Loucy (cell line): ENCODE data around the gene KCNN2.

ENCODE experiments used
- H2AFZ ChIP-seq: fragments of 200-600 bp; sonication (generic); 2 replicates; pipeline ENCODE4 v1.6.0; 2016; ENCODE audit warnings: antibody characterized with exemption, mild to moderate bottlenecking, low read length, moderate library complexity
- H3F3A ChIP-seq: fragments of 200-600 bp; 2 replicates; pipeline ENCODE4 v1.6.0; 2016; ENCODE audit warnings: antibody characterized with exemption, low read depth, mild to moderate bottlenecking
- H3K27me3 ChIP-seq: fragments of 200-600 bp; sonication (generic); 2 replicates; pipeline ENCODE4 v1.6.1; 2014; ENCODE audit warnings: low read length, mild to moderate bottlenecking; ENCODE audit not compliant: insufficient read depth, poor library complexity, severe bottlenecking
- H3K36me3 ChIP-seq: fragments of 200-600 bp; sonication (generic); 2 replicates; pipeline ENCODE4 v1.6.1; 2016; ENCODE audit warnings: low read length; ENCODE audit not compliant: insufficient read depth
- H3K4me1 ChIP-seq: fragments of 200-600 bp; sonication (generic); 2 replicates; pipeline ENCODE4 v1.5.1; 2014; ENCODE audit warnings: low read length, mild to moderate bottlenecking; ENCODE audit not compliant: insufficient read depth, poor library complexity, severe bottlenecking
- H3K4me2 ChIP-seq: fragments of 200-600 bp; sonication (generic); 2 replicates; pipeline ENCODE4 v1.6.0; 2014; ENCODE audit warnings: antibody characterized with exemption, low read length, low read depth, mild to moderate bottlenecking; ENCODE audit not compliant: poor library complexity, severe bottlenecking
- H3K4me3 ChIP-seq: fragments of 200-600 bp; sonication (generic); 2 replicates; pipeline ENCODE4 v1.5.1; 2014; ENCODE audit warnings: low read length, mild to moderate bottlenecking, mixed read lengths; ENCODE audit not compliant: poor library complexity, severe bottlenecking
- H3K79me2 ChIP-seq: fragments of 200-600 bp; sonication (generic); 2 replicates; pipeline ENCODE4 v1.6.1; 2014; ENCODE audit warnings: low read length; ENCODE audit not compliant: insufficient read depth
- H3K9ac ChIP-seq: fragments of 200-600 bp; sonication (generic); 2 replicates; pipeline ENCODE4 v1.6.0; 2014; ENCODE audit warnings: mild to moderate bottlenecking, low read depth, low read length, moderate library complexity; ENCODE audit not compliant: poor library complexity, severe bottlenecking
- H3K9me2 ChIP-seq: fragments of 200-600 bp; sonication (generic); replicated peaks from 2 replicates; pipeline ENCODE4 v1.6.1; 2016; ENCODE audit warnings: low read depth, low read length, mixed read lengths
- H3K9me3 ChIP-seq: fragments of 200-600 bp; sonication (generic); 2 replicates; pipeline ENCODE4 v1.6.1; 2014; ENCODE audit warnings: mild to moderate bottlenecking, antibody characterized with exemption, low read length, low read depth; ENCODE audit not compliant: insufficient read depth
- H4K20me1 ChIP-seq: fragments of 200-600 bp; sonication (generic); 2 replicates; pipeline ENCODE4 v1.6.0; 2014; ENCODE audit warnings: antibody characterized with exemption, low read length, mild to moderate bottlenecking; ENCODE audit not compliant: insufficient read depth, poor library complexity, severe bottlenecking
- EZH2phosphoT487 ChIP-seq: fragments of 200-600 bp; IDR thresholded peaks from 2 replicates; pipeline ENCODE4 v1.6.1; 2018; ENCODE audit warnings: antibody characterized with exemption, mild to moderate bottlenecking, moderate library complexity, borderline replicate concordance
- TF ChIP-seq, protein P1 (sequence below): fragments of 200-600 bp; sonication (generic); conservative IDR thresholded peaks from 2 replicates; pipeline ENCODE4 v1.5.1; 2014; ENCODE audit warnings: mild to moderate bottlenecking, antibody characterized with exemption, low read length

Gene KCNN2

DNA sequence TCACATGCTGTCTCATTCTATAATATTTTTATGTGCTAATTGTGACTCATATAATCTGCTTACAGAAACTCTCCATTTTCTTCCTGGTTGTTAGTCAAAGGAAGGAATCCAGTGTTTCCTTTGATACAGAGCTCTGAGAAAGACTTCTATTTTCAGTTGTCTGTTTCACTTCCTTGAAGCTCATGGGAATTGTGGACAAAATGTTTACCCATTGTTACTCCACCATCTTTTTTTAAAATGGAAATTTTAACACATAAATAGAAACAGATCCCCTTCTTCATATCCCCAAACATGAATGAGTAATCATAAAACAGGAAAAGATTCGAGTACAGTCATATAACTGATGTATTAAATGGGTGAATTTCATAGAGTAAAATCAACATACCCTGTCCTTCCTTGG is 42.0 kb upstream of the KCNN2 start:
- Histone ChIP-seq H4K20me1 (no peaks in the 10 kb centered on the region), H3K4me1 (no peaks in the 10 kb centered on the region), H3F3A (no peaks in the 10 kb centered on the region), H2AFZ (no peak overlapping the region), H3K9me3 (no peaks in the 10 kb centered on the region), H3K4me2 (no peak overlapping the region), H3K79me2 (no peaks in the 10 kb centered on the region), H3K9ac (no peak overlapping the region), H3K4me3 (no peak overlapping the region), H3K36me3 (no peaks in the 10 kb centered on the region), H3K27me3 (no peaks in the 10 kb centered on the region), H3K9me2 (no peaks in the 10 kb centered on the region)
- TF ChIP-seq, protein P1, sequence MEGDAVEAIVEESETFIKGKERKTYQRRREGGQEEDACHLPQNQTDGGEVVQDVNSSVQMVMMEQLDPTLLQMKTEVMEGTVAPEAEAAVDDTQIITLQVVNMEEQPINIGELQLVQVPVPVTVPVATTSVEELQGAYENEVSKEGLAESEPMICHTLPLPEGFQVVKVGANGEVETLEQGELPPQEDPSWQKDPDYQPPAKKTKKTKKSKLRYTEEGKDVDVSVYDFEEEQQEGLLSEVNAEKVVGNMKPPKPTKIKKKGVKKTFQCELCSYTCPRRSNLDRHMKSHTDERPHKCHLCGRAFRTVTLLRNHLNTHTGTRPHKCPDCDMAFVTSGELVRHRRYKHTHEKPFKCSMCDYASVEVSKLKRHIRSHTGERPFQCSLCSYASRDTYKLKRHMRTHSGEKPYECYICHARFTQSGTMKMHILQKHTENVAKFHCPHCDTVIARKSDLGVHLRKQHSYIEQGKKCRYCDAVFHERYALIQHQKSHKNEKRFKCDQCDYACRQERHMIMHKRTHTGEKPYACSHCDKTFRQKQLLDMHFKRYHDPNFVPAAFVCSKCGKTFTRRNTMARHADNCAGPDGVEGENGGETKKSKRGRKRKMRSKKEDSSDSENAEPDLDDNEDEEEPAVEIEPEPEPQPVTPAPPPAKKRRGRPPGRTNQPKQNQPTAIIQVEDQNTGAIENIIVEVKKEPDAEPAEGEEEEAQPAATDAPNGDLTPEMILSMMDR = no peak
- no peak for TF ChIP-seq EZH2phosphoT487

DNA sequence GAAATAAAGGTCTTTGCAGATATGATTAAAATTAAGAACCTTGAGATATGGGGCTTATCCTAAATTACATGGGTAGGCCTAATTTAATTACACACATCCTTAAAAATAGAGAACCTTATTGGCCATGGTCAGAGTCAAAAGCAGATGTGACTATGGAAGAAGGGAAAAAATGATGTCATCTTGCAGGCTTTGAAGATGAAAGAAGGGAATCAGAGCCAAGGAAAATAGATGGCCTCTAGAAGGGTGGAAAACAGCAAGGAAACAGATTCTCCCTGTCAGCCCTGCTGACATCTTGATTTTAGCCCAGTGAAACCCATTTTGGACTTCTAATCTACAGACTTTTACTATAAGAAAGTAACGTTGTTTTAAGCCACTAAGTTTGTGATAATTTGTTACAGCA is 37.6 kb upstream of the KCNN2 start:
- no peaks in the 10 kb centered on the region for H4K20me1 ChIP-seq
- no peak overlapping the region for H3K9ac ChIP-seq
- H3K27me3 ChIP-seq = no peaks in the 10 kb centered on the region
- no peaks in the 10 kb centered on the region for H3K9me2 ChIP-seq
- no peaks in the 10 kb centered on the region for H3K4me1 ChIP-seq
- TF ChIP-seq, protein P1 = no peak
- no peak for TF ChIP-seq EZH2phosphoT487
- H3K36me3 ChIP-seq = no peaks in the 10 kb centered on the region
- no peak overlapping the region for H3K4me2 ChIP-seq
- H2AFZ ChIP-seq = no peak overlapping the region
- no peaks in the 10 kb centered on the region for H3K79me2 ChIP-seq
- H3K4me3 ChIP-seq = no peak overlapping the region
- no peaks in the 10 kb centered on the region for H3K9me3 ChIP-seq
- H3F3A ChIP-seq = no peaks in the 10 kb centered on the region

DNA sequence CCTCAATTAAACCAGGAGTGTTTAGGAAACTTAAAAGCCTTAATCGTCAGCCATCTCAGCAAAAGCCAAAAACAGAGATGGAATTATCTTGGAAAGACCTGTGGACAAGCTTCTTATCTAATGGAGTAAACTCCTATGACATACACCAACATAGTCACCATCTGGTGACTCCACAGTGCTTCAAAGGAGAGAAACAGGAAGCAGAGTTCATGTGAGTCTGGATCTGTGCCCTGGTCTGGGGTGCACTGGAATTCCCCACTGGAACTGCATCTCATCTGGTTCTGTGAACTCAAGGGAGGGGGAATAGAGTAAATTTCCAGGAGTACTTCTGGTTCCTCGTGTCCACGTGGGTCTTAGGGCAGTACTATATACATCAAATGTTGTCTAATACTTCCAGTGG is 36.3 kb upstream of the KCNN2 start:
- Histone ChIP-seq H3K9ac (no peak overlapping the region), H3K36me3 (no peaks in the 10 kb centered on the region), H3F3A (no peaks in the 10 kb centered on the region), H2AFZ (no peak overlapping the region), H4K20me1 (no peaks in the 10 kb centered on the region), H3K4me1 (no peaks in the 10 kb centered on the region), H3K9me2 (no peaks in the 10 kb centered on the region), H3K27me3 (no peaks in the 10 kb centered on the region), H3K9me3 (no peaks in the 10 kb centered on the region), H3K4me2 (no peak overlapping the region), H3K79me2 (no peaks in the 10 kb centered on the region), H3K4me3 (no peak overlapping the region)
- TF ChIP-seq, protein P1 = no peak
- no peak for TF ChIP-seq EZH2phosphoT487
